A673 (cell line): ENCODE data around the gene ADCY4. TPM values are rescaled to one million over a fixed set of nuclear protein-coding genes. Genes with fewer than 3 reads are reported as not detected.
A peak's percentile ranks its signal among the peaks of the same experiment; 100 is the strongest.

Source experiments
- BruUV-seq: library from RNA; stranded (reverse); fragments of 400-500 nt; replicated peaks from 2 replicates; lab custom pipeline; 2021; lab: Mats Ljungman, UMichigan
- CTCF ChIA-PET: fragments of 300-600 bp; sonication (Branson Sonifier 250); formaldehyde crosslinking; loops from one replicate; lab custom pipeline; 2022; ENCODE audit warnings: antibody characterized with exemption; lab: Charles Lee
- POLR2A ChIA-PET: fragments of 300-600 bp; sonication (Branson Sonifier 250); formaldehyde crosslinking; loops from one replicate; lab custom pipeline; 2022; ENCODE audit warnings: antibody characterized with exemption; ENCODE audit not compliant: low non-redundant PET; lab: Charles Lee
- DNase-seq: peaks from one replicate; pipeline ENCODE4 v3.0.0-alpha.2; 2015; ENCODE audit warnings: low spot score
- H3K27ac ChIP-seq: fragments of 200-600 bp; sonication (generic); 2 replicates; pipeline ENCODE4 v1.5.1; 2016; ENCODE audit warnings: mixed run types, low read depth, mild to moderate bottlenecking, mixed read lengths, antibody characterized with exemption, low read length; ENCODE audit not compliant: poor library complexity, severe bottlenecking
- H3K27me3 ChIP-seq: fragments of 200-600 bp; sonication (generic); replicated peaks from 2 replicates; pipeline ENCODE4 v1.6.1; 2017; ENCODE audit warnings: mixed run types, low read depth, mild to moderate bottlenecking, mixed read lengths, antibody characterized with exemption, low read length; ENCODE audit not compliant: insufficient read depth, poor library complexity
- H3K36me3 ChIP-seq: fragments of 200-600 bp; sonication (generic); 2 replicates; pipeline ENCODE4 v1.6.1; 2016; ENCODE audit warnings: mixed run types, mild to moderate bottlenecking, mixed read lengths, antibody characterized with exemption, low read length; ENCODE audit not compliant: insufficient read depth, poor library complexity, severe bottlenecking
- H3K4me1 ChIP-seq: fragments of 200-600 bp; sonication (generic); 2 replicates; pipeline ENCODE4 v1.6.1; 2017; ENCODE audit warnings: mixed run types, mild to moderate bottlenecking, mixed read lengths, antibody characterized with exemption, low read length; ENCODE audit not compliant: insufficient read depth, poor library complexity, severe bottlenecking
- H3K4me3 ChIP-seq: fragments of 200-600 bp; sonication (generic); 2 replicates; pipeline ENCODE4 v1.5.1; 2016; ENCODE audit warnings: low read depth, mixed run types, mild to moderate bottlenecking, mixed read lengths, low read length; ENCODE audit not compliant: poor library complexity, severe bottlenecking
- H3K9me3 ChIP-seq: fragments of 200-600 bp; sonication (generic); 2 replicates; pipeline ENCODE4 v1.6.1; 2016; ENCODE audit warnings: mixed run types, low read depth, mild to moderate bottlenecking, mixed read lengths, antibody characterized with exemption, low read length; ENCODE audit not compliant: poor library complexity, severe bottlenecking
- CTCF ChIP-seq: fragments of 300-800, 200-600 bp; sonication (generic); conservative IDR thresholded peaks from 2 replicates; pipeline ENCODE4 v1.5.1; 2017; ENCODE audit warnings: low read depth, mild to moderate bottlenecking, antibody characterized with exemption, low read length, moderate library complexity, mixed read lengths
- EZH2 ChIP-seq: fragments of 200-600 bp; sonication (generic); IDR thresholded peaks from 2 replicates; pipeline ENCODE4 v1.6.1; 2017; ENCODE audit warnings: borderline replicate concordance, low read depth, mild to moderate bottlenecking, mixed read lengths, antibody characterized with exemption, low read length; ENCODE audit not compliant: poor library complexity, severe bottlenecking
- intact Hi-C: fragments of 100-400 bp; cut with micrococcal nuclease; formaldehyde crosslinking; loops from one replicate; pipeline ENCODE4 v1.10.0; 2022; ENCODE audit not compliant: unreplicated experiment
- total RNA-seq: library from RNA; stranded (reverse); gene quantifications from 2 replicates; pipeline ENCODE4 v1.2.3, GENCODE V29; 2021

Gene ADCY4
- total RNA-seq, 1 experiment from 2014 or later: 0.84 TPM

- Histone ChIP-seq H3K4me1 (peaks cover 4% of the 10 kb centered on the region), H3K9me3 (no peaks in the 10 kb centered on the region), H3K27ac (peak overlapping the region; percentile 98), H3K27me3 (no peaks in the 10 kb centered on the region), H3K36me3 (no peaks in the 10 kb centered on the region), H3K4me3 (peak overlapping the region; percentile 84)
- ChIA-PET CTCF (interaction anchor here (1.0 to 1.5 kb wide), 3 partner anchors 9 to 28 kb away, joined by 4 to 5 read pairs (median 4); partner anchors contain the start of gene TINF2), POLR2A (interaction anchor here (0.5 to 0.9 kb wide), 2 partner anchors 8 to 159 kb away, joined by 3 to 5 read pairs; partner anchors contain the start of gene KHNYN)
- DNase-seq: no peak
- no TSS peak for BruUV-seq
- intact Hi-C loops: loop anchor here (2.0 kb wide), 1 partner anchor 28 kb away; the partner anchor contains the start of gene TINF2
- no peak for TF ChIP-seq EZH2
- TF ChIP-seq CTCF: no peak
Observed at GRCh38 chr14:24270537-24271133, 64.2 kb downstream of the ADCY4 start.

GRCh38 chr14:24269910-24270536, 64.8 kb downstream of the ADCY4 start:
- Histone ChIP-seq H3K9me3 (no peaks in the 10 kb centered on the region), H3K27me3 (no peaks in the 10 kb centered on the region), H3K4me3 (no peak overlapping the region), H3K36me3 (no peaks in the 10 kb centered on the region), H3K4me1 (peaks cover 4% of the 10 kb centered on the region), H3K27ac (no peak overlapping the region)
- TSS peak; percentile 41 for BruUV-seq
- intact Hi-C loops: loop anchor here (2.0 kb wide), 1 partner anchor 27 kb away; the partner anchor contains the start of gene TINF2
- ChIA-PET POLR2A (no interaction called here), CTCF (interaction anchor here (0.9 to 1.5 kb wide), 2 partner anchors 28 to 38 kb away, joined by 4 to 5 read pairs; partner anchors contain the start of genes CIDEB and TINF2)
- no peak for DNase-seq
- TF ChIP-seq CTCF: no peak
- TF ChIP-seq EZH2: no peak

GRCh38 chr14:24269368-24269767, 65.5 kb downstream of the ADCY4 start:
- no peak for TF ChIP-seq EZH2
- no peak for TF ChIP-seq CTCF
- BruUV-seq: no TSS peak

More at GRCh38 chr14:24269368-24269767, 65.5 kb downstream of the ADCY4 start:
- no peaks in the 10 kb centered on the region for H3K36me3 ChIP-seq
- ChIA-PET CTCF (interaction anchor here (0.9 kb wide), 1 partner anchor 39 kb away, joined by 4 read pairs; the partner anchor contains the start of gene CIDEB), POLR2A (no interaction called here)
- no peaks in the 10 kb centered on the region for H3K27me3 ChIP-seq
- DNase-seq: no peak
- H3K9me3 ChIP-seq: no peaks in the 10 kb centered on the region
- peaks cover 4% of the 10 kb centered on the region for H3K4me1 ChIP-seq
- no peak overlapping the region for H3K27ac ChIP-seq
- H3K4me3 ChIP-seq: no peak overlapping the region
- intact Hi-C loops: no loop called here

Other genes starting within 250 kb of the ADCY4 start
- gene PCK2, start 240.8 kb downstream of the ADCY4 start, total RNA-seq: 16.8 and 46.3 TPM in 2 replicates
- gene DCAF11, start 220.3 kb downstream of the ADCY4 start, total RNA-seq: 45.5 and 49.1 TPM in 2 replicates
- gene NRL, start 220.1 kb downstream of the ADCY4 start, total RNA-seq: 1.6 and 1.9 TPM in 2 replicates
- 0.48 TPM in 1 of 2 replicates, not detected in the other for gene FITM1, start 204.4 kb downstream of the ADCY4 start, total RNA-seq
- gene PSME1, start 198.9 kb downstream of the ADCY4 start, total RNA-seq: 160 and 173 TPM in 2 replicates
- gene EMC9, start 193.5 kb downstream of the ADCY4 start, total RNA-seq: 36.8 and 50.4 TPM in 2 replicates
- 171 and 172 TPM in 2 replicates for gene PSME2, start 188.5 kb downstream of the ADCY4 start, total RNA-seq
- gene RNF31, start 187.6 kb downstream of the ADCY4 start, total RNA-seq: 59.9 and 62.1 TPM in 2 replicates
- gene IRF9, start 173.8 kb downstream of the ADCY4 start, total RNA-seq: 25.1 and 27.3 TPM in 2 replicates
- gene REC8, start 163.0 kb downstream of the ADCY4 start, total RNA-seq: 5.4 and 8.4 TPM in 2 replicates
- gene IPO4, start 146.3 kb downstream of the ADCY4 start, total RNA-seq: 150 and 157 TPM in 2 replicates
- gene TM9SF1, start 139.6 kb downstream of the ADCY4 start, total RNA-seq: 46.9 and 55.5 TPM in 2 replicates
- gene TSSK4, start 129.4 kb downstream of the ADCY4 start, total RNA-seq: 0.70 and 0.75 TPM in 2 replicates
- 51.9 and 56.7 TPM in 2 replicates for gene CHMP4A, start 121.6 kb downstream of the ADCY4 start, total RNA-seq
- gene MDP1, start 119.0 kb downstream of the ADCY4 start, total RNA-seq: 21.3 and 22.4 TPM in 2 replicates
- gene NEDD8, start 102.7 kb downstream of the ADCY4 start, total RNA-seq: 257 and 266 TPM in 2 replicates
- 82.7 and 85.8 TPM in 2 replicates for gene GMPR2, start 102.1 kb downstream of the ADCY4 start, total RNA-seq
- 46.1 and 47.0 TPM in 2 replicates for gene TINF2, start 92.4 kb downstream of the ADCY4 start, total RNA-seq
- 1.5 and 3.5 TPM in 2 replicates for gene TGM1, start 71.9 kb downstream of the ADCY4 start, total RNA-seq
- gene RABGGTA, start 63.5 kb downstream of the ADCY4 start, total RNA-seq: 22.2 and 23.8 TPM in 2 replicates
- gene DHRS1, start 35.3 kb downstream of the ADCY4 start, total RNA-seq: 13.3 and 14.5 TPM in 2 replicates
- 34.0 and 37.1 TPM in 2 replicates for gene NOP9, start 35.2 kb downstream of the ADCY4 start, total RNA-seq
- gene CIDEB, start 27.1 kb downstream of the ADCY4 start, total RNA-seq: 0.42 TPM in 1 of 2 replicates, not detected in the other
- 7.6 and 9.0 TPM in 2 replicates for gene LTB4R2, start 24.9 kb downstream of the ADCY4 start, total RNA-seq
- 6.6 and 8.9 TPM in 2 replicates for gene LTB4R, start 23.6 kb downstream of the ADCY4 start, total RNA-seq
- gene RIPK3, start 4.9 kb upstream of the ADCY4 start, total RNA-seq: not detected in 2 replicates
- gene NFATC4, start 33.1 kb upstream of the ADCY4 start, total RNA-seq: 38.1 and 69.0 TPM in 2 replicates
- gene NYNRIN, start 63.9 kb upstream of the ADCY4 start, total RNA-seq: 8.6 and 17.3 TPM in 2 replicates
- gene CBLN3, start 94.6 kb upstream of the ADCY4 start, total RNA-seq: 0.80 and 1.4 TPM in 2 replicates
- gene KHNYN, start 94.9 kb upstream of the ADCY4 start, total RNA-seq: 32.7 and 40.3 TPM in 2 replicates
- 49.1 and 52.1 TPM in 2 replicates for gene SDR39U1, start 107.7 kb upstream of the ADCY4 start, total RNA-seq
- not detected in 2 replicates for gene CMA1, start 173.2 kb upstream of the ADCY4 start, total RNA-seq
- gene CTSG, start 241.2 kb upstream of the ADCY4 start, total RNA-seq: not detected in 2 replicates